Osteoblast (primary cell): Measurements from ENCODE around the gene CYB5R4. TPM values are rescaled to one million over a fixed set of nuclear protein-coding genes. Genes with fewer than 3 reads are reported as not detected.

Source experiments
- DNase-seq: peaks from one replicate; pipeline ENCODE4 v3.0.0; 2011; ENCODE audit warnings: low spot score, mixed read lengths; ENCODE audit not compliant: insufficient read length; ENCODE audit errors: missing footprints
- H2AFZ ChIP-seq: 2 replicates; pipeline ENCODE4 v1.6.0; 2011; ENCODE audit warnings: mild to moderate bottlenecking, low read length
- H3K27ac ChIP-seq: 2 replicates; pipeline ENCODE4 v1.5.1; 2011; ENCODE audit warnings: mild to moderate bottlenecking, low read depth, low read length, moderate library complexity
- H3K27me3 ChIP-seq: 2 replicates; pipeline ENCODE4 v1.6.0; 2012; ENCODE audit warnings: mild to moderate bottlenecking, control low read depth, inconsistent platforms, low read length, moderate library complexity; ENCODE audit not compliant: insufficient read depth
- H3K36me3 ChIP-seq: 2 replicates; pipeline ENCODE4 v1.5.1; 2011; ENCODE audit warnings: mild to moderate bottlenecking, low read length, control low read depth, moderate library complexity; ENCODE audit not compliant: insufficient read depth
- H3K4me1 ChIP-seq: 2 replicates; pipeline ENCODE4 v1.5.1; 2011; ENCODE audit warnings: mild to moderate bottlenecking, low read length, control low read depth, moderate library complexity; ENCODE audit not compliant: insufficient read depth
- H3K4me2 ChIP-seq: 2 replicates; pipeline ENCODE4 v1.6.0; 2011; ENCODE audit warnings: mild to moderate bottlenecking, low read length; ENCODE audit not compliant: insufficient read depth
- H3K4me3 ChIP-seq: fragments of 200-600 bp; sonication (generic); 3 replicates; pipeline ENCODE4 v1.5.1; 2012; ENCODE audit warnings: mild to moderate bottlenecking, low read length, inconsistent platforms; ENCODE audit not compliant: insufficient read depth
- H3K79me2 ChIP-seq: 2 replicates; pipeline ENCODE4 v1.6.0; 2012; ENCODE audit warnings: mild to moderate bottlenecking, low read length, control low read depth, inconsistent platforms; ENCODE audit not compliant: insufficient read depth
- H3K9me3 ChIP-seq: 2 replicates; pipeline ENCODE4 v1.5.1; 2011; ENCODE audit warnings: low read depth, low read length, control low read depth
- H4K20me1 ChIP-seq: 2 replicates; pipeline ENCODE4 v1.6.0; 2012; ENCODE audit warnings: mild to moderate bottlenecking, low read length, control low read depth; ENCODE audit not compliant: insufficient read depth
- total RNA-seq: library from RNA; depleted of rRNA; stranded (reverse); fragments of >200 nt; gene quantifications from 2 replicates; pipeline ENCODE4 v1.2.3, GENCODE V29; 2012
- TF ChIP-seq, protein P1 (sequence below): IDR thresholded peaks from 2 replicates; pipeline ENCODE4 v1.5.1; 2011; ENCODE audit warnings: mild to moderate bottlenecking, low read depth, low read length, moderate library complexity; ENCODE audit errors: extremely low read depth

CYB5R4 gene
- total RNA-seq, 1 donor: 6.9 TPM

DNA sequence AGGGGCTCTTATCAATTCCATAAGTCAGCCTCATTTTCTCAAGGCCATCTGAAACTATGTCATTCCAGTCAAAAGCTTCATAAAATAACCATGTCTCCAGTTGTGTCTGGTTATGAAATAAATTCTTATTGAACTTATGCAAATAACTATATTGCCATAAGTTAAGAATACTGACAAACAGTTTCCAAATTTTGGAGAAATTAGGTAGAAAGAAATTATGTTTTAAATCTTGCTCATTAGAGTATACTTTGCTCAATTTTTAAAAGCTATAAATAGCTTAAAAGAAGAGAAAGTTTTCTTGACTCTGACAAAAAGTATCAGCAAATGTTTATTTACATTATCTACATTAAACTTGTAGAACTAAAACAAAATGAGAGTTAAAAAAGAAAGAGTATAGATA is 111.1 kb downstream of the CYB5R4 start:
- H3K36me3 ChIP-seq: no peaks in the 10 kb centered on the region
- H2AFZ ChIP-seq: no peak overlapping the region
- H3K79me2 ChIP-seq: no peaks in the 10 kb centered on the region
- no peaks in the 10 kb centered on the region for H4K20me1 ChIP-seq
- DNase-seq: no peak
- no peaks in the 10 kb centered on the region for H3K9me3 ChIP-seq
- no peaks in the 10 kb centered on the region for H3K4me1 ChIP-seq
- TF ChIP-seq, protein P1, sequence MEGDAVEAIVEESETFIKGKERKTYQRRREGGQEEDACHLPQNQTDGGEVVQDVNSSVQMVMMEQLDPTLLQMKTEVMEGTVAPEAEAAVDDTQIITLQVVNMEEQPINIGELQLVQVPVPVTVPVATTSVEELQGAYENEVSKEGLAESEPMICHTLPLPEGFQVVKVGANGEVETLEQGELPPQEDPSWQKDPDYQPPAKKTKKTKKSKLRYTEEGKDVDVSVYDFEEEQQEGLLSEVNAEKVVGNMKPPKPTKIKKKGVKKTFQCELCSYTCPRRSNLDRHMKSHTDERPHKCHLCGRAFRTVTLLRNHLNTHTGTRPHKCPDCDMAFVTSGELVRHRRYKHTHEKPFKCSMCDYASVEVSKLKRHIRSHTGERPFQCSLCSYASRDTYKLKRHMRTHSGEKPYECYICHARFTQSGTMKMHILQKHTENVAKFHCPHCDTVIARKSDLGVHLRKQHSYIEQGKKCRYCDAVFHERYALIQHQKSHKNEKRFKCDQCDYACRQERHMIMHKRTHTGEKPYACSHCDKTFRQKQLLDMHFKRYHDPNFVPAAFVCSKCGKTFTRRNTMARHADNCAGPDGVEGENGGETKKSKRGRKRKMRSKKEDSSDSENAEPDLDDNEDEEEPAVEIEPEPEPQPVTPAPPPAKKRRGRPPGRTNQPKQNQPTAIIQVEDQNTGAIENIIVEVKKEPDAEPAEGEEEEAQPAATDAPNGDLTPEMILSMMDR: no peak
- no peak overlapping the region for H3K4me3 ChIP-seq
- no peak overlapping the region for H3K4me2 ChIP-seq
- H3K27ac ChIP-seq: no peak overlapping the region
- H3K27me3 ChIP-seq: no peaks in the 10 kb centered on the region

DNA sequence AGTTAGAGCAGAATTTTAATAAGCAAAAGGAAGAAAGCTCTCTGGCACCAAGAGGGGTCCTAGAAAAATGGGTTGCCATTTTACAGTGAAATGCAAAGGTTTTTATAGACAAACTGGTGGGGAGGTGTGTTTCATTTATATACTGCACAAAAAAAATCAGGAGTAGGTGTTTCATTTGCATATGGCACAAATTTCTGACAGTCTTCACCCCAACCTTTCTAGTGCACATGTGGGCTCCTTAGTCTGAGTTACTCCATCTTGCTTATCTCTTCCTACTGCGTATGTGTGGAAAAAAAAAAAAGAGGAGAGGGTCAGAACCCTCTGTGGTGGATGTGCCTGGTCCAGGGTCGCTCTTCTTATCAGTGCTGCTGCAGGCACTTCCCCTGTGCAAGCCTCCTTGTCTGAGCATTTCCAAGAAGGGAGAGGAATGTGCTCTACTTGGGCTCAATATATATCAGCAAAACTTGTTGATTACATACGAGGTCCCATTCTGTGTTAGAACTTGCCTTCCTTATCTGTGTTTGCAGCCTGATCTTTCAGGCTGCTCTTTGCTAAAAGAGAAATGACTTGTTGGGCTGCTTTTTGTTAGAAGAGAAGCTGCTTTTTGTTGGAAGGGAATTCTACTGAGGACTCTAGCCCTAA is 115.0 kb downstream of the CYB5R4 start:
- no peaks in the 10 kb centered on the region for H3K4me1 ChIP-seq

DNA sequence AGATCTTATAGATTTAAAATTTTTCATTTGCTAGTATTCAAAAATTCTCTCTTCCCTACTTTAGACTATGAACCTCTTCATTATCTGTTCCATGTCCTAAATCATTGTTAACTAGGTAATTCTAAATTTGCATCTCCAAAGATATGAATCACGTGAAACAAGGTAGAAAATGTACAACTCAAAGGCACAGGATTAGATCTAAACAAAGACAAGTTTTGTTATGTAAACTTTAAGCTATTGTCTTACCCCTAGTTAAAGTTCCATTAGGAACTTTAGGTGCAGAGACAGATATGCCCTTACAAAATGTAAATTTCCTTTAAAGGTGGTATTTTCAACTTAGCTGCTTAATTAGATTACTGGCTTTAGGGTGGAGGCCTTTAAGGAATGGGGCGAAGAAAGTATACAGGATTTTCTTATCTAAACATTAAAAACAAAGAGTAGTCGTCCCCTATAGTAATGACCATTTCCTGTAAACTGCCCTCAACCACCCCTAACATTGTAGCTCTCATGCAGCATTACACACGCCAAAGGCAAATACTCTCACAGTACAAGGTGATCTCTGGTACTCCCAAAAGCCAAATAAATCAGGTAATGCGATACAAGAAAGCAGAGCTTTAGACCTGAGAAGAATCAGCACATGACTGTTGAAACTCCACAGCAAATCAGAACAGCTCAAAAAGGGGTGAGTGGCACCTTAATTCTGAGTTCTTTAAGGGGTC is 116.7 kb downstream of the CYB5R4 start:
- H3K27me3 ChIP-seq: no peaks in the 10 kb centered on the region
- H3K4me1 ChIP-seq: no peaks in the 10 kb centered on the region
- no peak overlapping the region for H3K4me3 ChIP-seq
- no peak overlapping the region for H2AFZ ChIP-seq
- DNase-seq: no peak
- H3K9me3 ChIP-seq: no peaks in the 10 kb centered on the region
- no peaks in the 10 kb centered on the region for H3K36me3 ChIP-seq
- H3K27ac ChIP-seq: no peak overlapping the region
- TF ChIP-seq, protein P1: no peak
- H3K4me2 ChIP-seq: no peak overlapping the region
- no peaks in the 10 kb centered on the region for H3K79me2 ChIP-seq
- H4K20me1 ChIP-seq: no peaks in the 10 kb centered on the region

More for the DNA sequence above, 115.0 kb downstream of the CYB5R4 start:
- DNase-seq: no peak
- Histone ChIP-seq H3K79me2 (no peaks in the 10 kb centered on the region), H3K36me3 (no peaks in the 10 kb centered on the region), H2AFZ (no peak overlapping the region), H3K27me3 (no peaks in the 10 kb centered on the region), H3K4me2 (no peak overlapping the region), H4K20me1 (no peaks in the 10 kb centered on the region), H3K4me3 (no peak overlapping the region), H3K27ac (no peak overlapping the region), H3K9me3 (no peaks in the 10 kb centered on the region)
- TF ChIP-seq, protein P1: no peak

DNA sequence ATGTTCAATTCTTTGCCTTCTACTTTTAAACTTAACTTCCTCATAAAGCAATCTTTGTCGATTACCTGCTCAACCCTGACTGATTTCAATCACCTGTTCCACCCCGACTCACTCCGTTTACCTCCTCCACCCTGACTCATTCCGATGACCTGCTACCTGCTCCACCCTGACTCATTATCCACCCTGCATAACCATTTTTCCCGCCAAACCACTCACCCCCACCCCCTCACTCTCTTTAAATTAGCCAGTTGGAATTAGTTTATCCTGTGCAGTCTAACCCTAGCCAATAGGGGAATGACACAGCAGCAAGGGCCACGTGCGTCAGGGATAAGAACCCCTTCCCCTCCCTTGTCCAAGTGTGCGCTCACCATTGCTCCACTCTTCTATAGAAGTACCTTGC is 117.4 kb downstream of the CYB5R4 start:
- DNase-seq: no peak
- no peak overlapping the region for H3K4me3 ChIP-seq
- TF ChIP-seq, protein P1: no peak

More for the DNA sequence above, 117.4 kb downstream of the CYB5R4 start:
- Histone ChIP-seq H3K79me2 (no peaks in the 10 kb centered on the region), H4K20me1 (no peaks in the 10 kb centered on the region), H2AFZ (no peak overlapping the region), H3K9me3 (no peaks in the 10 kb centered on the region), H3K4me1 (no peaks in the 10 kb centered on the region), H3K27ac (no peak overlapping the region), H3K36me3 (no peaks in the 10 kb centered on the region), H3K27me3 (no peaks in the 10 kb centered on the region), H3K4me2 (no peak overlapping the region)
